ENCODE data around the gene DAAM1. TPM values are rescaled to one million over a fixed set of nuclear protein-coding genes. Genes with fewer than 3 reads are reported as not detected.

Gene DAAM1
- polyA plus RNA-seq, 3 donors, result 51.0 to 70.6 (median 60.4) TPM

DNA sequence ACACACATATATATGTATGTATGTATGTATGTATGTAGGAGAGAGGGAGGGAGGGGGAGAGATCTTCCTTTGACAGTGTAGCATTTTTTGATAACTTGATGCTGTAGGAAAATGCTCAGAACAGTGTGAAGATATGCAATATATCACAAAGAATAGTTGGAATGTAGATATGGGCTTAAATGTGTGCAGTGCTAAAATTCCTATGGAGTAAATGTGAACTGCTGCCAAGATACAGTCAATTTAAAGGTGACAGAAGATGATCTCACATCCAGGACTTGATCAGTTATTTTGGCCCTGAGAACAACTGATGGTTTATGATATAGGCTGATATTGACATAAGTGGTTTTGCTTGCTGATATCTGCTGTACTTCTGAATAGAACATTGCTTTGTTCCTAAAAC lies 84.2 kb downstream of the DAAM1 start:
- DNase-seq (ENCODE audit: extremely low read depth in 1 of 11, low read depth in 9 of 11, low spot score in 4 of 11), result no peak

DNA sequence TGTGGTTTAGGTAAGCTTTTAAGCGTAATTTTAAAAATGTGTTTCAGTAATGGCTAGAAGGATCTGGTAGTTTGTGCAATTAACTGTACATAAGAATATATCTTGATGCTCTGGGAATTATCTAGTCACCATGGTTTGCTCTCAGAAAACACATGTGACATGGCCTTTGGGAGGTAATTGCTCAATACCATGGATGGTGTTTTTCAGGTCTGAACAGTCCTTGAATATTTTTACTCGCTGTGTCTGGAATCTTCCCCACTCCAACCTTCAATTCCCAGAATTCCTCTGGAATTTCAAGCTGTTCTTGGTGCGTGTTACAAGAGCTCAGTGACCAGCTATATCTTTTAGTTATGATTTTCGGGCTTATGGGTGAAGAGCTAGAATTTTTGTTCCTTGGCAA lies 85.3 kb downstream of the DAAM1 start:
- DNase-seq (ENCODE audit: extremely low read depth in 1 of 11, low read depth in 9 of 11, low spot score in 4 of 11), result no peak

DNA sequence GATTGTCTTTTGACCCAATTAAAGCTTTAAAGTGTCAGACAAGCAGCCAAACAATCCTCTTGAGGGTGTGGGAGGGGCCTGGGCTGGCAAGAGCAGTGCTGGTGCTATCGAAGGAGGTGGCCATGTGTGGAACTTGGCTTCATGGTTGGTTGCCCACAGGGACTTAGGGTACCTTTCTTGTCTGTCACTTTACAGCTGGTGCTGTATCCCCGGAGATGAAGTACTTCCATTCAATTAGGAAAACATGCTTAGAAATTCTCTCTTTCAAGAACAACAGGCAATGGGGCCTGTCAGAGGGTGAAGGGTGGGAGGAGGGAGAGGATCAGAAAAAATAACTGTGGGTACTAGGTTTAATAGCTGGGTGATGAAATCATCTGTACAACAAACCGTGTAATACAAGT lies 86.5 kb downstream of the DAAM1 start:
- no peak for DNase-seq (ENCODE audit: extremely low read depth in 1 of 11, low read depth in 9 of 11, low spot score in 4 of 11)

DNA sequence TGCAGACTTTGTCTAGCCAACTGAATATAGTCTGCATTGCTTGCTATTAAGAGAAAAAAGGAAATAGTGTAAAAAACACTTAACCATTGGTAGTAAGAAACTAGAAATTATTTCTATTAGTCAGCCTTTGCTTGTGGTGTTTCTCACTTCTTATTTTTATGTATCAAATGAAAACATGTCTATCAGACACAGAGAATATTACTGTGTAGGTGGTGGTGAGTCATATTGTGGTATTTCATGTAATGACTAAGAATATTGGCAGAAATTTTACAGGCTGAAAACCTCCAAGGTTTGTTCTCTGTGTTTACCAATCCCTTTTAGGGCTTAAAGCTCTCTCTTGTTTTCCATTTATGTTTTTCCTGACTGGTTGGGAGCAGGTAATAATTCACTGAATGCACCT lies 87.2 kb downstream of the DAAM1 start:
- DNase-seq (ENCODE audit: extremely low read depth in 1 of 11, low read depth in 9 of 11, low spot score in 4 of 11), result no peak

DNA sequence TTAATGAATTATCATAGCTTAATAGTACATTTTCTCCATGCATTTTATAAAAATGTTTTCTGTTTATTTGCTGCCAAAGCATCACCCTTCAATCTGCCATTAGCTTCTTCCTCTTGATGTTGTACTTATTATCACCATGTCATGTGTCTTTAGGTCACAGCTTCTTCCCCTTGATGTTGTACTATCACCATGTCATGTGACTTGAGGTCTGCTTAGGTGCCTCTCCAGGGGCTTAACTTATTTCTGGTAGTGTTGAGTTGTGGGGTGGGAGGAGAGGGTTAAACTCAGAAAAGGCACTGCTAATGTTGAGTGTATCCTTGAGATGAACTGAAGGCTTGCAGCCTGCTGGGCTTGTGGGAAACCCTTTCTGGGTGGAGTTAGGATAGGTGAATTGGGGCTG lies 87.8 kb downstream of the DAAM1 start:
- DNase-seq (ENCODE audit: extremely low read depth in 1 of 11, low read depth in 9 of 11, low spot score in 4 of 11), result no peak

DNA sequence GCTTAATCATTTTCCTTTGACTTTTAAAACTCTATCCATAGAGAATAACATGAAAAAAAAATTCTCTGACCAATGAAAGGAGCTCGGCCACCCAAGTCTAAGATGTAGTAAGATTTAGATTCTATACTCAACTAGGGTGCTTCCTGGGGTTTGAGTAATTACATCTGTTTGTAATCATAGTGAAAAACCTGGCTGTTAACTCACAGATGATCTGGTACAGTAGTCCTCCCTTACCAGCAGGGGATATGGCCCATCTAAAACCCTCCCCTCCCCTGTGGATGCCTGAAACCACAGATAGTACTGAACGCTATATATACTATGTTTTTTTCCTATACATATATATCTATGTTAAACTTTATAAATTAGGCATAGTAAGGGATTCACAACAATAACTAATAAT lies 89.2 kb downstream of the DAAM1 start:
- DNase-seq (ENCODE audit: extremely low read depth in 1 of 11, low read depth in 9 of 11, low spot score in 4 of 11), result no peak

DNA sequence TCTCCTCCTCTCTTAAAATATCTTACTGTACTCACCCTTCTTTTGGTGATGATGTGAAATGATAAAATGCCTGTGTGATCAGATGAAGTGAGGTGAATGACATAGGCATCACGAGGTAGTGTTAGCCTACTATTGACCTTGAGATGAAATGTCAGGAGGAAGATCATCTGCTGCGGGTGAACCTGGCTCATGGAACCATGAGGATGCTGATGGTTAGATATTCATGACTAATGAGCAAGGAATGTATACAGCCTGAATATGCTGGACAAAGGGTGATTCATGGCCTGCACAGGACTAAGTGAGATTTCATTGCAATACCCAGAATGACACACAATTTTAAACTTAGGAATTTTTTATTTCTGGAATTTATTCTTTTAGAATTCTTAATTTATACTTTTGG lies 89.6 kb downstream of the DAAM1 start:
- no peak for DNase-seq (ENCODE audit: extremely low read depth in 1 of 11, low read depth in 9 of 11, low spot score in 4 of 11)

DNA sequence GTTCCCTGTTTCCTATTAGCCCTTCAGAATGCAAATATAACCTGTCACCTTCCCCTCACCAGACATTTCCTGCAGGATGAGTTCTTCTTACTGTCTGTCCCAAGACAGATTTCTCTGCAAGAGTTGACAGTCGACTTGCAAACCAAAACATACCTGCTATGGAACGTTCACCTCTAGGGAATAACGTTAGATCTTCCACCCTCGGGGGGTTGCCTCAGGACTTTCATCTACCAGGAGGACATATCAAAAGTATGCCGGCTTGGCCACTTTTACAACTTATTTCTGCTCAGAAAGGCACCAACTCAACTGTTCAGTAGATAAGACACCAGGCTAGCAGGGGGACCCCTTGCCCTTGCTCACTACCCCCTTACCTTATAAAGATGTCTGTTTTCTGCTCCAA lies 92.5 kb downstream of the DAAM1 start:
- no peak for DNase-seq (ENCODE audit: extremely low read depth in 1 of 11, low read depth in 9 of 11, low spot score in 4 of 11)

DNA sequence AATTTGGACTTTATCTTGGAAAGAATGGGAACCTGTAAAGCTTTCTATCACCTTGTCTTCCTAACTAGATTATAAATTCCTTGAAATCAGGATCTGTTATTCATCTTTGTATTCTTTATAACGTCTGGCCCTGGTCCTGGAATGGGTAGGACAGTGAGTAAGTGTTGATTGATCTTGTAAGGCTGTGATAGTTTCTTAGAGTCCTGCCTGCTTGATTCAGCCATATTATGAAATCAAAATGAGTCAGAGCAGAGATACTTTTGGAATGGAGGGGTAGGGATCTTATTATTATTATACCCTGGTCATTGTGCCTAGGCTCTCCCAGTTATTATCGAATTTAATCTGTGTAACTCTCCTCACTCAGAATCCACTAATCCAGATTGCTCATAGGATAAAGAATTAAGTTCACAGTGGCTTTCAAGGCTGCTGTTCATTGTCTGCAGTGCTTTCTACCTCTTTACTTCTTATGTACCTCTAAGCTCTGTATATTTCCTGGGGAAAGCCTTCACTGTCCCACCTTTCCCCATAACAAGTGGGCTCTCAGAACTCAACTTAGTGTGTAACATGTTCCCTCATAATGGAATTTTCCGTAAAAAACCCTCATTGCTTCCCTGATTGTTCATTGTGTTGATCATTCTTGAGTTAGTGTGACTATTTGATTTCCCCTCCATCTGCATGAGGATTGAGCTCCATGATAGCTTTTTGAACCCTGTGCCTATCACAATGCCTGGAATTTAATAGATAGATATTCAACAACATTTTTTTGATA lies 93.3 kb downstream of the DAAM1 start:
- DNase-seq (ENCODE audit: extremely low read depth in 1 of 11, low read depth in 9 of 11, low spot score in 4 of 11), result no peak

DNA sequence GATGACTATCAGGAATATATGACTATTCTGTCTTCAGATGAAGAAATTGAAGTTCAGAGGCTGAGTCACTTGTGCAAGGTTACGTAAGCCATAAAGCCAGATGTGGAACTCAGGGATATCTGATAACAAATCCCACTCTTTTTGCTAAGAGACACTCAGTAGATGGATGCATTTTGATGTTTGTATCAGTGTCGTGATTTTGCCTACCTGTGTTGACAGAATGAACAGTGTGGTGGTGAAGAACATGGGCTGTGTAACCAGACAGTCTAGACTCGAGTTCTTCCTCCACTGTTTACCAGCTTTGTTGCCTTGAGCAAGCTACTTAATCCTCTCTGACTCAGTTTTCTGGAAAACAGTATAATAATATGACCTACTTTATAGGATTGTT lies 93.9 kb downstream of the DAAM1 start:
- no peak for DNase-seq (ENCODE audit: extremely low read depth in 1 of 11, low read depth in 9 of 11, low spot score in 4 of 11)

DNA sequence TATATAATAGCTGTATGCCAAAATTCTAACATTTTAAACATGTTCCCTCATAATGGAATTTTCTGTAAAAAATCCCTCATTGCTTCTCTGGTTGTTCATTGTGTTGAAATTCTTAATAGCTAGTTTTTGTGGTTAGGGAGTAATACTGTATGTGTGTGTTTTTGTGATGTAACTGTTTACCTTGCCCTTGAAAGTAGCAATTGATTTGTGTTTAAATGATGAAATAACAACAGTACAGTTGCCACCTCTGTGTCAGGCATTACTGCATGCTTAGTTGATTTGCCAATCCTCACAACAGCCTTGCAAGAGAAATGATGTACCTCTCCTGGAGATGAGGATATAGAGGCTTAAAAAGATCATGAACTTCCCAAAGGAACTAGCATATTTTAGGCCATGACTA lies 94.9 kb downstream of the DAAM1 start:
- no peak for DNase-seq (ENCODE audit: extremely low read depth in 1 of 11, low read depth in 9 of 11, low spot score in 4 of 11)

DNA sequence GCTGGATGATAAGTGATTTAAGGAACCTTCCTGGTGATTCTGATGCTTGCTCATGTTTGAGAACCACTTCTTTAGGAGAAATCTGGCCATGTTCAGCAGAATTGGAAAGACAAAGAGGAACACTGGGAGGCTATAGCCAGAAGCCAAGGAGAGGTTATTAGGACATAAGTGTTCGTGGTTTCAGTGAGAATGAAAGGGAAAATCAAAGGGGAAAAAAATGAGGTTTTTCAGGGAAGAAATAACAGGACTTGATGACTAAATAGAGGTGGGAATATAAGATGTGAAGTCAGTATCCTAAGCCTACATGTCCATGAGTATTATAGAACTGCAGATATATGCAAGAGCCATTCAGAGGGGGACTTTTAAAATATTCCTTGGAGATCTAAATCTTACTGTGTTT lies 95.6 kb downstream of the DAAM1 start:
- no peak for DNase-seq (ENCODE audit: extremely low read depth in 1 of 11, low read depth in 9 of 11, low spot score in 4 of 11)

DNA sequence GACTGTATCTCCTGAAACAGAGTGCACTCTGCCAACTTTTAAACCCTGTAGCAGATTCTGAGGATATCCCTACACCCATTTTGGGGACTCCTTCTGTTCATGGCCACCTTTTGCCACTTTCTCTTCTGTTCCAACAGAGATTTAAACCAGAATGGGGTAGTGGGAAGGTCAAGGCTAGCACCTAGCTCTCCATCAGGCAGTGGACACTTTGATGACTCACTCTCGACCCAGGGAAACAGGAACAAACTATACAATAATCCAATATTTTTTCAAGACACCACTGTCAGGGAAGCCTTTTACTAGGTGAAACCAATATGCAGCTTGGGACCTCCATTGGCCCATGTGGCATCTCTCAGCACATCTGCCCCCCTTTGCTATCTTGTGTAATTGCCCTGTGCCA lies 103.6 kb downstream of the DAAM1 start:
- DNase-seq (ENCODE audit: extremely low read depth in 1 of 11, low read depth in 9 of 11, low spot score in 4 of 11), result no peak

DNA sequence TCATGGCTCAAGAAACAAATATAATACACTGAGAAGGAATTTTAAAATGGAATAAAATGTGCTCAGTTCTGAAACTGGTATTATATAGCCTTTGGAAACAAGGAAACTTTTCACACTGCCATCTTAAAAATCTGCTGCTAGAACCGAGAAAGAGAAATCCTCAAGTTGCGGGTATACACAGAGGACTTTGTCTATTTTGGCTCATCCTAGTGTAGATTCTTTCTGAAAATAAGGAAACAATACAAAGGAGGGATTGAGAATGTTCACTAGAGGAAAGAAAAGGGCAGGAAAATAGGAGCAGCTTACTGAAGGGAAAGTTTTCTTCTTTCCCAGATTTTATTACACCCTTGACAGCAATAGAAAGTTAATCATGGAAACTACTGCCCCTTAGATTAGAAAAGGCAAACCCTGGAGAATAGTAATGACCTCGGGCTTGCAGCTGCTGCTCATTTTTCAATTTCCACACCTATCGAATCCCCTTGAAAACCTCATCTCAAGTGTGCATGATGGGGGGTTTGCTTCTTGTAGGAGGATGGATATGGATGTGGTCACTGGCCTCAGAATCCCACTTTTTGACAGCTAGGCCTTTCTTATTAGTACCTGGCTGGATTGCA lies 104.6 kb downstream of the DAAM1 start:
- DNase-seq (ENCODE audit: extremely low read depth in 1 of 11, low read depth in 9 of 11, low spot score in 4 of 11), result no peak

DNA sequence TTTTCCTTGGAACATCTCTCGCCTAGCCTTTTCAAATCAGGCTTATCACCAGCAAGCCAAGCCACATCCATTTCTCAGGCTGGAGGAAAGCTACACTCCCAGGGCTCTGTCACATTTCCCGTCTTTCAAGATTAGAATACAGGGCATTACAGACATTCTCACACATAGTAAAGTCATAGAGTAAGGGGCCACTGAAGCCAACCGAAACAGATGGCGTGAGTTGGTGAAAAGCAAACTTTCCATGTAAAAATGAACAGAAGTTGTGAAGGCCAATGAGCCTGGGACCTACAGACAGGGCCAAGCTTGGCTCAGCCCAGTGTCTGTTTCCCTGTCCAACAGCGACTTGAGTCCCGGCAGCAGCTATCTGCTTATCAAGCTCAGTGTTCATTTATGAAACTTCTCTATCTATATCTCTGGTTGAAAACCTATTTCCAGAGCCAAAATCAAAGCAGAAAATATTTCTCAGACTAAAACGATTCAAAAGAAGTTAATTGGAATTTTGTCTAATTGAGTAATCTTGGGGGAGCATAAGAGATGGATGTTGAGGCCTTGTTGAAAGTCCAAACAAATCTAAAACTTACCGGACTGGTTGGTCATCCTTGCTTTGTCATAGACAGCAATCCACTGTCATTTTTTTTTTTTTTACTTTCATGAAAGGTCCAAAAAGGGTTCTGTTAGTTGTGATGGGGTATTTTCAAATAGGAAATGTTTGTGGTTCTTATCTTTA lies 105.6 kb downstream of the DAAM1 start:
- DNase-seq (ENCODE audit: extremely low read depth in 1 of 11, low read depth in 9 of 11, low spot score in 4 of 11), result no peak

DNA sequence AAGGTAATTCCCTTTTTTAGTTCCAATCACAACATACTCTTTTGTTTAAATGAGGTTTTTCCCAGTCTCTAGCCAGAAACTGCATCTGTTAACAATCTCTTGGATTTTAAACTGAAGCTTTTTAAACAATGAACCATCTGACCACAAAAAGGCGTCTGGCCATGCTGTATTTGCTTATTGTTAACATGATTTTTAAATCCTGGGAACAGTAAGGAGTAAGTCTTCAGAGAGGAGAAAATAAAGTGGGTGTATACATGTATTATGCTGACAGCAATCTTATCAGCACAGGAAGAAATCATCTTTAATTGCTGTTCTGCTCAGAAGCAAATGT lies 106.2 kb downstream of the DAAM1 start:
- DNase-seq (ENCODE audit: extremely low read depth in 1 of 11, low read depth in 9 of 11, low spot score in 4 of 11), result no peak

DNA sequence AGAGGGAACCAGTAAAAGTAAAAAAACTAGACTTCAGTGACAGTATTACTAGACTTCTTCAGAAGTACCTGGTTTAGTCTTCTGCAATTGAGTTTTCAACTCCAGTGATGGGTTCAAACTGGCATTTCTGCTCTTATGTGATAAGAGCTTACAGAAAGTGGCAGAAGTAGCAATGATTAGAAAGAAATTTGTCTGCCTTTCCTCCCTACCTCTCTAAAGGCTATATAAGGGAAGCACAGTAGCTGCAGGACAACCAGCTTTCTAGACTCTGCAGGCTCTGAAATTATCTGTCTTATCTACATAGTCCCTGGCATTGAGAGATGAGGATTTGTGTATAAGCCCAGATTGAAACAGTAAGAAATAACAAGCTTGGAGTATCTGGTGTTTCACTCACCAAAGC lies 107.5 kb downstream of the DAAM1 start:
- no peak for DNase-seq (ENCODE audit: extremely low read depth in 1 of 11, low read depth in 9 of 11, low spot score in 4 of 11)

DNA sequence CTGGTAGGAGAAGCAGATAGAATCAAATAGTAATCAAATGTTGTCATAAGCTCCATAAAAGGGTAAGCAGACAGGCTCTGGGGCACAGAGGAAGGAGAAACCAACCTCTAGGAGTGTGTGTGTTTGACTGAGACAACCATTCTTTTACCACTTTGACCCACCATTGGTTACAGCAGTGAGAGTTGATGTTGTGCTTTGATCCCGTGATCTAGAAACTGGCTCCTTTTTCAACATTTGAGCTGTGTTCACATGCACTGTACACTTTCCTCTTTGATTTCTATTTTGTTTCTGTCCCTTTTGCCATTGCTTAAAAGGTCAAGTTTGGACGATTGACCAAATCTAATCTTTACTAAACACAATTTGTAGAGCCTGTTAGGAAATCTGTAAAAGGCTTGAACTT lies 108.0 kb downstream of the DAAM1 start:
- no peak for DNase-seq (ENCODE audit: extremely low read depth in 1 of 11, low read depth in 9 of 11, low spot score in 4 of 11)

DNA sequence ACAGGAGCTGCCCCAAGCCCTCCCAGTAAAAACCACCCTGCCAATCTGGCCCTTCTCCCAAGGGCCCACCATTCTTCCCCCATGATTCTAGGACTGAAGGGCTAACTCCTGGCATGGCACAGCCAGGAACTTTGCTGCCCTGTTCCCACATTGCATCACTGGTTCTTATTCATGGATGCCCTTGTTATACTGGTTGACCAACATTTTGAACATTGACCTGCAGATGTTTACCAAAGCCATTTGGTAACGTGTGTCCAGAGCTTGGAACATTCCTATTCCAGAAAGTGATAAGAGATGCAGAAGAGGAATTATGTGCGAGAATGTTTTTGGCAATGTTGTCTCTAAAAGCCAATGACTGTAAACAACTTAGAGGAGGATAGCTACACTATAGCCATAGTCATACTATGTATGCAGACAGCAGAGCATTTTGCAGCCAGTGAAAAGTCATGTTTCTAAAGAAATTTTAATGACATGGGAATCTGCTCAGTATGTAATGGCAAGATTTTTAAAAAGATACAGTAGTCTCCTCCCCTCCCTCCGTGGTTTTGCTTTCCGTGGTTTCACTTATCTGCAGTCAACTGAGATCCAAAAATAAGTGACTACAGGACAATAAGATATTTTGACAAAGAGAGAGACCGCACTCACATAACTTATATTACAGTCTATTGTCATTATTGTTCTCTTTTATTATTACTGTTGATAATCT lies 108.8 kb downstream of the DAAM1 start:
- no peak for DNase-seq (ENCODE audit: extremely low read depth in 1 of 11, low read depth in 9 of 11, low spot score in 4 of 11)

DNA sequence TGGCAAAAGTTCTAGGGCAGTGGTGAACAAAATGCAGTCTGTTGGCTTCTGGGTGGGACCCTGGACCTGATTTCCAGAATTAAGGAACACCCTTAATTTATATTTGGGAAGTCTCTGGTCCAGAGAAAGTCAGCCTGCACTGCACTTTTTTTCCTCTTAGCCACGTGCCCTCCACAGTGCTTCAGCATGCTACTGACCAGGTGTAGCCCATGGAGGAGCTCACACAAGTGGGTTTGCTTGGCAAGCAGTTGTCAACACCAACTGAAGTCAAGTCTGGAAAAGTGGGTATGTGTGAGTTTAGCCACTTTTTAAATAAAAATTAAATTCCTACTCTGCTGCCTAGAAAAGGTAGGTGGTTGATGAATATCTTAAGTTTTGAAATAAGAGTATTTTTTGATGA lies 111.3 kb downstream of the DAAM1 start:
- no peak for DNase-seq (ENCODE audit: extremely low read depth in 1 of 11, low read depth in 9 of 11, low spot score in 4 of 11)
